PC-9 (cell line): ENCODE results near the gene TSC1. TPM values are rescaled to one million over a fixed set of nuclear protein-coding genes. Genes with fewer than 3 reads are reported as not detected.

Experiments
- BruUV-seq: library from RNA; stranded (reverse); fragments of 400-500 nt; replicated peaks from 2 replicates; lab custom pipeline; 2021; lab: Mats Ljungman, UMichigan
- CTCF ChIA-PET: fragments of 300-600 bp; sonication (Branson Sonifier 250); formaldehyde crosslinking; loops from one replicate; lab custom pipeline; 2022; ENCODE audit warnings: antibody characterized with exemption; lab: Charles Lee
- POLR2A ChIA-PET: fragments of 300-600 bp; sonication (Branson Sonifier 250); formaldehyde crosslinking; loops from one replicate; lab custom pipeline; 2022; ENCODE audit warnings: antibody characterized with exemption; ENCODE audit not compliant: unreplicated experiment; lab: Charles Lee
- DNase-seq, 2 experiments: peaks; one replicate each; pipeline versions ENCODE4 v3.0.0 to v3.0.0-alpha.2; 2015 to 2022; ENCODE audit warnings: mixed read lengths in 1 of 2
- H2AFZ ChIP-seq: fragments of 200-600 bp; sonication (generic); 2 replicates; pipeline ENCODE4 v1.8.1; 2017; ENCODE audit warnings: antibody characterized with exemption
- H3F3A ChIP-seq: fragments of 200-600 bp; sonication (generic); 2 replicates; pipeline ENCODE4 v1.8.1; 2017; ENCODE audit warnings: antibody characterized with exemption, mild to moderate bottlenecking, low read depth; ENCODE audit not compliant: insufficient read depth
- H3K27ac ChIP-seq: fragments of 200-600 bp; sonication (generic); 2 replicates; pipeline ENCODE4 v1.6.1; 2016; ENCODE audit warnings: mixed run types
- H3K27me3 ChIP-seq: fragments of 200-600 bp; sonication (generic); 2 replicates; pipeline ENCODE4 v1.6.1; 2016; ENCODE audit warnings: low read depth, mixed run types; ENCODE audit not compliant: insufficient read depth
- H3K36me3 ChIP-seq: fragments of 200-600 bp; sonication (generic); 2 replicates; pipeline ENCODE4 v1.6.1; 2016; ENCODE audit warnings: low read depth, mixed run types
- H3K4me1 ChIP-seq: fragments of 200-600 bp; sonication (generic); replicated peaks from 2 replicates; pipeline ENCODE4 v1.6.1; 2016; ENCODE audit warnings: mixed run types; ENCODE audit not compliant: insufficient read depth
- H3K4me2 ChIP-seq: fragments of 200-600 bp; sonication (generic); 2 replicates; pipeline ENCODE4 v1.6.1; 2017; ENCODE audit warnings: mixed run types
- H3K4me3 ChIP-seq: fragments of 200-600 bp; sonication (generic); 2 replicates; pipeline ENCODE4 v1.6.1; 2016; ENCODE audit warnings: mixed run types
- H3K79me2 ChIP-seq: fragments of 200-600 bp; sonication (generic); 2 replicates; pipeline ENCODE4 v1.6.1; 2017; ENCODE audit warnings: low read depth, mixed run types
- H3K9me2 ChIP-seq: fragments of 200-600 bp; sonication (generic); 2 replicates; pipeline ENCODE4 v1.8.1; 2017; ENCODE audit warnings: mild to moderate bottlenecking; ENCODE audit not compliant: insufficient read depth
- H3K9me3 ChIP-seq: fragments of 200-600 bp; sonication (generic); 2 replicates; pipeline ENCODE4 v1.8.1; 2016; ENCODE audit warnings: low read depth; ENCODE audit not compliant: insufficient read depth
- H4K20me1 ChIP-seq: fragments of 200-600 bp; sonication (generic); 2 replicates; pipeline ENCODE4 v1.8.1; 2017; ENCODE audit not compliant: insufficient read depth
- CTCF ChIP-seq: fragments of 200-600 bp; sonication (generic); conservative IDR thresholded peaks from 2 replicates; pipeline ENCODE4 v1.6.1; 2017; ENCODE audit warnings: mixed run types, antibody characterized with exemption, mild to moderate bottlenecking, moderate library complexity
- EZH2 ChIP-seq: fragments of 200-600 bp; sonication (generic); IDR thresholded peaks from 2 replicates; pipeline ENCODE4 v1.8.0; 2017; ENCODE audit warnings: antibody characterized with exemption, low read depth
- intact Hi-C: fragments of 100-400 bp; cut with micrococcal nuclease; formaldehyde crosslinking; loops from one replicate; pipeline ENCODE4 v1.10.0; 2022; ENCODE audit not compliant: unreplicated experiment
- total RNA-seq: library from RNA; stranded (reverse); gene quantifications from 2 replicates; pipeline ENCODE4 v1.2.3, GENCODE V29; 2021

The TSC1 gene
- total RNA-seq, 1 experiment from 2014 or later, result 61.0 TPM

GRCh38 chr9:132857616-132858342 lies 86.6 kb downstream of the TSC1 start:
- no TSS peak for BruUV-seq
- DNase-seq, result no peak
- POLR2A ChIA-PET, result no interaction called here
- Histone ChIP-seq H4K20me1 (no peaks in the 10 kb centered on the region), H3K9me2 (no peaks in the 10 kb centered on the region), H3K4me1 (no peaks in the 10 kb centered on the region), H3K4me2 (no peak overlapping the region), H3K4me3 (no peak overlapping the region), H3K27me3 (no peaks in the 10 kb centered on the region), H3K79me2 (no peaks in the 10 kb centered on the region), H3K36me3 (no peaks in the 10 kb centered on the region), H3F3A (no peaks in the 10 kb centered on the region), H2AFZ (no peak overlapping the region), H3K27ac (no peak overlapping the region), H3K9me3 (no peaks in the 10 kb centered on the region)
- TF ChIP-seq EZH2, result no peak
- no peak for TF ChIP-seq CTCF
- CTCF ChIA-PET, result no interaction called here
- intact Hi-C loops, result no loop called here

- Histone ChIP-seq H3K36me3 (no peaks in the 10 kb centered on the region), H4K20me1 (no peaks in the 10 kb centered on the region), H2AFZ (no peak overlapping the region), H3K9me2 (no peaks in the 10 kb centered on the region), H3K79me2 (no peaks in the 10 kb centered on the region), H3K4me2 (no peak overlapping the region), H3K27ac (no peak overlapping the region), H3K4me3 (no peak overlapping the region), H3K4me1 (no peaks in the 10 kb centered on the region), H3F3A (no peaks in the 10 kb centered on the region), H3K27me3 (no peaks in the 10 kb centered on the region), H3K9me3 (no peaks in the 10 kb centered on the region)
- BruUV-seq, result no TSS peak
- ChIA-PET CTCF (no interaction called here), POLR2A (no interaction called here)
- intact Hi-C loops, result no loop called here
- TF ChIP-seq CTCF, result no peak
- no peak for DNase-seq
These were observed 87.4 kb downstream of the TSC1 start for GRCh38 chr9:132857031-132857430.

- H3K36me3 ChIP-seq, result no peaks in the 10 kb centered on the region
- H3K9me3 ChIP-seq, result no peaks in the 10 kb centered on the region
- no peak for DNase-seq
- no peaks in the 10 kb centered on the region for H3K4me1 ChIP-seq
- no peak overlapping the region for H3K27ac ChIP-seq
- H4K20me1 ChIP-seq, result no peaks in the 10 kb centered on the region
- H3K9me2 ChIP-seq, result no peaks in the 10 kb centered on the region
- no peak overlapping the region for H3K4me2 ChIP-seq
- ChIA-PET POLR2A (no interaction called here), CTCF (no interaction called here)
- intact Hi-C loops, result no loop called here
- no peaks in the 10 kb centered on the region for H3K27me3 ChIP-seq
- no peaks in the 10 kb centered on the region for H3K79me2 ChIP-seq
- no peak for TF ChIP-seq EZH2
- no peak for TF ChIP-seq CTCF
- no TSS peak for BruUV-seq
- no peak overlapping the region for H2AFZ ChIP-seq
- no peaks in the 10 kb centered on the region for H3F3A ChIP-seq
- no peak overlapping the region for H3K4me3 ChIP-seq
These were observed 88.5 kb downstream of the TSC1 start for GRCh38 chr9:132855904-132856303.
